CD14-positive monocyte (primary cell): ENCODE data around the gene KLHL36. TPM values are rescaled to one million over a fixed set of nuclear protein-coding genes. Genes with fewer than 3 reads are reported as not detected.

Source experiments
- DNase-seq, 3 donors: peaks; one replicate each; pipeline ENCODE4 v3.0.0-alpha.2; 2011 to 2022
- H2AFZ ChIP-seq: 2 replicates; pipeline ENCODE4 v1.6.0; 2012; ENCODE audit warnings: mild to moderate bottlenecking, low read depth, low read length, inconsistent platforms; ENCODE audit not compliant: insufficient read depth, poor library complexity, severe bottlenecking
- H3K27ac ChIP-seq, 2 donors: 1 replicate in 1 of 2; 2 replicates in 1 of 2; pipeline ENCODE4 v1.5.1; 2012 to 2013; ENCODE audit warnings: low read length in 2 of 2, control low read depth in 1 of 2, inconsistent platforms in 1 of 2, low read depth in 1 of 2, mild to moderate bottlenecking in 1 of 2
- H3K27me3 ChIP-seq, 2 donors: one replicate each; pipeline versions ENCODE4 v1.6.0 to v1.6.1; 2011 to 2013; ENCODE audit warnings: low read length in 2 of 2; ENCODE audit not compliant: control insufficient read depth in 2 of 2, insufficient read depth in 2 of 2
- H3K36me3 ChIP-seq, 2 donors: replicated peaks in 1 of 2; 1 replicate in 1 of 2; 2 replicates in 1 of 2; pipeline versions ENCODE4 v1.5.1 to v1.6.1; 2012 to 2013; ENCODE audit warnings: low read length in 2 of 2, control low read depth in 1 of 2, inconsistent platforms in 1 of 2, mild to moderate bottlenecking in 1 of 2; ENCODE audit not compliant: insufficient read depth in 2 of 2, control insufficient read depth in 1 of 2
- H3K4me1 ChIP-seq, 2 donors: 1 replicate in 1 of 2; 2 replicates in 1 of 2; pipeline versions ENCODE4 v1.5.1 to v1.6.1; 2012 to 2013; ENCODE audit warnings: low read length in 2 of 2, control low read depth in 1 of 2, inconsistent platforms in 1 of 2, mild to moderate bottlenecking in 1 of 2, moderate library complexity in 1 of 2; ENCODE audit not compliant: insufficient read depth in 2 of 2, control insufficient read depth in 1 of 2
- H3K4me2 ChIP-seq: replicated peaks from 2 replicates; pipeline ENCODE3; 2012; ENCODE audit warnings: low read length, moderate library complexity, mild to moderate bottlenecking; ENCODE audit not compliant: poor library complexity, severe bottlenecking; ENCODE audit errors: extremely low read depth
- H3K4me3 ChIP-seq, 3 experiments: fragments of 200-600 bp in 1 of 3; sonication (generic) in 1 of 3; replicated peaks in 1 of 3; 1 replicate in 2 of 3; 2 replicates in 1 of 3; pipeline ENCODE4 v1.5.1; 2011 to 2013; ENCODE audit warnings: low read length in 3 of 3, mild to moderate bottlenecking in 3 of 3, control low read depth in 2 of 3, low read depth in 2 of 3, inconsistent platforms in 1 of 3, moderate library complexity in 1 of 3
- H3K79me2 ChIP-seq: 2 replicates; pipeline ENCODE4 v1.6.0; 2012; ENCODE audit warnings: mild to moderate bottlenecking, control low read depth, inconsistent platforms, low read length, moderate library complexity; ENCODE audit not compliant: insufficient read depth
- H3K9ac ChIP-seq: 2 replicates; pipeline ENCODE4 v1.6.0; 2017; ENCODE audit warnings: low read length, mild to moderate bottlenecking; ENCODE audit not compliant: insufficient read depth, poor library complexity, severe bottlenecking
- H3K9me3 ChIP-seq, 2 donors: replicated peaks in 1 of 2; 1 replicate in 1 of 2; 2 replicates in 1 of 2; pipeline versions ENCODE4 v1.5.1 to v1.6.1; 2012 to 2013; ENCODE audit warnings: low read length in 2 of 2, control low read depth in 1 of 2; ENCODE audit not compliant: control insufficient read depth in 1 of 2, insufficient read depth in 1 of 2
- H4K20me1 ChIP-seq: 2 replicates; pipeline ENCODE4 v1.6.0; 2012; ENCODE audit warnings: mild to moderate bottlenecking, low read length, control low read depth, moderate library complexity; ENCODE audit not compliant: insufficient read depth
- H3K27ac Mint-ChIP-seq, 7 donors: one replicate each; pipeline ENCODE4 v1.8.0; 2020; ENCODE audit warnings: mild to moderate bottlenecking in 7 of 7, mixed read lengths in 7 of 7, moderate library complexity in 6 of 7, inconsistent platforms in 2 of 7
- H3K27me3 Mint-ChIP-seq, 3 donors: one replicate each; pipeline ENCODE4 v1.8.0; 2021 to 2022; ENCODE audit warnings: low read depth in 3 of 3, mild to moderate bottlenecking in 3 of 3, mixed read lengths in 3 of 3, moderate library complexity in 3 of 3, inconsistent platforms in 1 of 3
- H3K36me3 Mint-ChIP-seq, 2 donors: one replicate each; pipeline ENCODE4 v1.8.0; 2020; ENCODE audit warnings: mixed read lengths in 2 of 2, inconsistent platforms in 1 of 2, mild to moderate bottlenecking in 1 of 2
- H3K4me1 Mint-ChIP-seq: one replicate; pipeline ENCODE4 v1.8.0; 2020; ENCODE audit warnings: mild to moderate bottlenecking, mixed read lengths
- H3K4me3 Mint-ChIP-seq, 2 donors: one replicate each; pipeline ENCODE4 v1.8.0; 2020; ENCODE audit warnings: mild to moderate bottlenecking in 2 of 2, mixed read lengths in 2 of 2, moderate library complexity in 1 of 2
- H3K9me3 Mint-ChIP-seq, 7 donors: one replicate each; pipeline ENCODE4 v1.8.0; 2020 to 2022; ENCODE audit warnings: mixed read lengths in 7 of 7, mild to moderate bottlenecking in 6 of 7, moderate library complexity in 6 of 7, inconsistent platforms in 2 of 7
- WGBS: methylation state at CpG from one replicate; pipeline ENCODE4 v1.1.5; 2013; ENCODE audit warnings: missing lambda C conversion rate; ENCODE audit not compliant: insufficient coverage; 5-methylcytosine and 5-hydroxymethylcytosine counted together
- intact Hi-C, 2 donors: fragments of 100-400 bp; cut with micrococcal nuclease; formaldehyde crosslinking; loops; one replicate each; pipeline versions ENCODE4 v1.15.0 to v1.15.1; 2023
- polyA minus RNA-seq: library from RNA; depleted of rRNA, polyadenylated mRNA; stranded (reverse); fragments of >200 nt; gene quantifications from 2 replicates; pipeline ENCODE4 v1.2.3, GENCODE V29; 2012
- polyA plus RNA-seq, 3 donors: library from polyadenylated mRNA; depleted of rRNA in 1 of 3; unstranded in 2 of 3; stranded (reverse) in 1 of 3; fragments of 300-500 nt in 2 of 3; fragments of >200 nt in 1 of 3; fragmentation: Illumina TruSeq in 2 of 3; gene quantifications; 1 replicate in 2 of 3; 2 replicates in 1 of 3; pipeline ENCODE4 v1.2.3, GENCODE V29; 2012 to 2021
- total RNA-seq, 12 experiments: library from RNA in 1 of 12; stranded (reverse) in 1 of 12; fragments of 120-200 nt in 1 of 12; gene quantifications; one replicate each; pipeline ENCODE4 v1.2.4 and lab custom pipeline; 2013 to 2026; ENCODE audit warnings: mixed read lengths in 6 of 12, inconsistent platforms in 1 of 12
- TF ChIP-seq, protein P1 (sequence below): fragments of 200-600 bp; IDR thresholded peaks from one replicate; pipeline ENCODE4 v1.8.0; 2022; ENCODE audit warnings: antibody characterized with exemption, mild to moderate bottlenecking

Gene KLHL36
- 24.4 TPM for total RNA-seq (2013)
- polyA plus RNA-seq (10 to 100 TPM; 12.1 to 50.8 (median 14.2) TPM), polyA minus RNA-seq (25.2 and 28.4 TPM in 2 replicates), total RNA-seq (lab: John Stamatoyannopoulos, UW) (8.1 to 34.9 (median 27.7) reads per million in 11 experiments)

- H3K4me3 ChIP-seq: peak within 1 kb of the TSS; percentile 59 to 85 (median 72)
- peak; percentile 29 to 47 (median 44) for DNase-seq
- H3K4me1 Mint-ChIP-seq: peaks cover 39% of the 10 kb centered on the region
- H3K4me2 ChIP-seq: peak within 1 kb of the TSS; percentile 91
- H3K9me3 Mint-ChIP-seq: no peaks in the 10 kb centered on the region
- peaks cover 22 to 25% of the 10 kb centered on the region in 2 donors for H3K36me3 ChIP-seq
- H3K27me3 Mint-ChIP-seq: peaks cover 0 to 7% (median 4%) of the 10 kb centered on the region in 3 donors
- intact Hi-C loops: no loop called here
- peaks cover 40% of the 10 kb centered on the region for H4K20me1 ChIP-seq
- peak within 1 kb of the TSS in 1 of 2 donors; percentile 73 for H3K27ac ChIP-seq
- peak within 1 kb of the TSS; percentile 96 for H2AFZ ChIP-seq
- peak within 1 kb of the TSS; percentile 76 for H3K9ac ChIP-seq
- H3K79me2 ChIP-seq: peaks cover 39% of the 10 kb centered on the region
- H3K4me3 Mint-ChIP-seq: peak within 1 kb of the TSS; percentile 84 to 87
- peaks cover 26 to 31% of the 10 kb centered on the region in 2 donors for H3K4me1 ChIP-seq
- peaks cover 25 to 26% of the 10 kb centered on the region in 2 donors for H3K36me3 Mint-ChIP-seq
- peak within 1 kb of the TSS; percentile 66 to 92 (median 83) for H3K27ac Mint-ChIP-seq
- WGBS: 2% methylated on average over 72 of the region's 77 CpGs
- no peaks in the 10 kb centered on the region for H3K27me3 ChIP-seq
- no peaks in the 10 kb centered on the region for H3K9me3 ChIP-seq
- TF ChIP-seq, protein P1, sequence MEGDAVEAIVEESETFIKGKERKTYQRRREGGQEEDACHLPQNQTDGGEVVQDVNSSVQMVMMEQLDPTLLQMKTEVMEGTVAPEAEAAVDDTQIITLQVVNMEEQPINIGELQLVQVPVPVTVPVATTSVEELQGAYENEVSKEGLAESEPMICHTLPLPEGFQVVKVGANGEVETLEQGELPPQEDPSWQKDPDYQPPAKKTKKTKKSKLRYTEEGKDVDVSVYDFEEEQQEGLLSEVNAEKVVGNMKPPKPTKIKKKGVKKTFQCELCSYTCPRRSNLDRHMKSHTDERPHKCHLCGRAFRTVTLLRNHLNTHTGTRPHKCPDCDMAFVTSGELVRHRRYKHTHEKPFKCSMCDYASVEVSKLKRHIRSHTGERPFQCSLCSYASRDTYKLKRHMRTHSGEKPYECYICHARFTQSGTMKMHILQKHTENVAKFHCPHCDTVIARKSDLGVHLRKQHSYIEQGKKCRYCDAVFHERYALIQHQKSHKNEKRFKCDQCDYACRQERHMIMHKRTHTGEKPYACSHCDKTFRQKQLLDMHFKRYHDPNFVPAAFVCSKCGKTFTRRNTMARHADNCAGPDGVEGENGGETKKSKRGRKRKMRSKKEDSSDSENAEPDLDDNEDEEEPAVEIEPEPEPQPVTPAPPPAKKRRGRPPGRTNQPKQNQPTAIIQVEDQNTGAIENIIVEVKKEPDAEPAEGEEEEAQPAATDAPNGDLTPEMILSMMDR: no peak
Measured at GRCh38 chr16:84647828-84648594, at the start of gene KLHL36. TSS of gene KLHL36 (plus strand) at chr16:84648511. CDS start at chr16:84650868, 2,357 bp downstream.

DNA sequence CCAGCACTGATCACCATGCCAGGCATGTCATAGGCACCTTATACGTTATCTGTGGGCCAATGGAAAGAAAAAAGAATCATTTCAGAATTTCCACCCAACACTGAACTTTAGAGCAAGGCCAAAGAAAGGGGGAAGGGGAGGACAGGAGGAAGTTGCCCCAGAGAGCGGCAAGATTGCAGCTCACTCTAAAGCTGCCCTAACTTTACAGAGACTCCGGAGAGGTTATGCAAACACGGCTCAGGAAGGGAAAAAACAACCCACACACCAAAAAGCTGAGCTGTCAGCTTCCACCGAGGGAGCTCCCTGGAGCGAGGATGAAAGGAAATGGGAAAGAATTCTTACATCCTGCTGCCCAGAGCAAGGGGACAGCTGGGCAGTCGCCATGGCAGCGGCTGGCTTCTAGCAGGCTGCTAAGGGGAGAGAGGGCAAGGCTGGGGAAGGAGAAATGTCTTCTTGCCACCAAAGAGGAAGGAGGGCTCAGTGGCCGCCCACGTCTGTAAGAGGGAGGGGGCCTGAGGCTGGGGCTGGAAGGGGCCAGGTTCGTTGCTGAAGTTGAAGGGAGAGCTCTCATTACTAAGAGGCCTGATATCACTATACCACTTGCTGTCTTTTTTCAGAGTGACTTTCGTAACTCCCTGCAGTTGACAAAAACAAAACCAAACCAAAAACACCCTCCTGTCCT lies 48.6 kb upstream of the KLHL36 start:
- peaks cover 45% of the 10 kb centered on the region for H4K20me1 ChIP-seq
- no peak overlapping the region for H2AFZ ChIP-seq
- Mint-ChIP-seq H3K4me3 (peak overlapping the region; percentile 77 to 87), H3K27ac (peak overlapping the region; percentile 99 to 100 (median 100)), H3K27me3 (peaks cover 0 to 11% (median 0%) of the 10 kb centered on the region in 3 donors), H3K36me3 (peaks cover 56 to 71% of the 10 kb centered on the region in 2 donors), H3K4me1 (peaks cover 87% of the 10 kb centered on the region), H3K9me3 (peaks cover 0 to 3% (median 0%) of the 10 kb centered on the region in 7 donors)
- 0% methylated on average over 7 of the region's 12 CpGs for WGBS
- TF ChIP-seq, protein P1: no peak
- peak; percentile 87 to 94 (median 93) for DNase-seq
- H3K4me3 ChIP-seq: peak overlapping the region; percentile 13 to 59 (median 18)
- peaks cover 24 to 31% of the 10 kb centered on the region in 2 donors for H3K36me3 ChIP-seq
- peak overlapping the region; percentile 99 for H3K27ac ChIP-seq
- H3K4me2 ChIP-seq: peak overlapping the region; percentile 52
- H3K27me3 ChIP-seq: no peaks in the 10 kb centered on the region
- peaks cover 95 to 98% of the 10 kb centered on the region in 2 donors for H3K4me1 ChIP-seq
- peaks cover 89% of the 10 kb centered on the region for H3K79me2 ChIP-seq
- H3K9ac ChIP-seq: peak overlapping the region; percentile 70
- intact Hi-C loops: loop anchor here in 1 of 2 donors (1.0 to 10.0 kb wide), 3 partner anchors 9 to 385 kb away; partner anchors contain the start of gene COTL1
- H3K9me3 ChIP-seq: no peaks in the 10 kb centered on the region
